Esophagus squamous epithelium (tissue), 5 donors: ENCODE measurements around the gene SHC1. TPM values are rescaled to one million over a fixed set of nuclear protein-coding genes. Genes with fewer than 3 reads are reported as not detected.

ENCODE experiments used
- DNase-seq: peaks from one replicate; lab custom pipeline; 2025; lab: John Stamatoyannopoulos, UW
- H3K27ac ChIP-seq, 4 donors: fragments of 200-600 bp; sonication (generic); one replicate each; pipeline ENCODE4 v1.5.1; 2016 to 2019; ENCODE audit warnings: mild to moderate bottlenecking in 1 of 4
- H3K27me3 ChIP-seq, 4 donors: fragments of 200-600 bp; sonication (generic); 1 replicate in 3 of 4; 2 replicates in 1 of 4; pipeline versions ENCODE4 v1.5.1 to v1.6.0; 2017 to 2021; ENCODE audit warnings: antibody characterized with exemption in 1 of 4
- H3K36me3 ChIP-seq, 3 donors: fragments of 200-600 bp; sonication (generic); one replicate each; pipeline ENCODE4 v1.5.1; 2016 to 2019
- H3K4me1 ChIP-seq, 3 donors: fragments of 200-600 bp; sonication (generic); one replicate each; pipeline ENCODE4 v1.5.1; 2017 to 2019
- H3K4me3 ChIP-seq, 4 donors: fragments of 200-600 bp; sonication (generic); 1 replicate in 3 of 4; 2 replicates in 1 of 4; pipeline ENCODE4 v1.5.1; 2016 to 2019; ENCODE audit warnings: mild to moderate bottlenecking in 2 of 4, moderate library complexity in 1 of 4
- H3K9me3 ChIP-seq, 3 donors: fragments of 200-600 bp; sonication (generic); one replicate each; pipeline ENCODE4 v1.5.1; 2016 to 2019
- CTCF ChIP-seq, 6 experiments: fragments of 450-650 bp in 4 of 6; fragments of 200-600 bp in 2 of 6; sonication (generic) in 2 of 6; IDR thresholded peaks; one replicate each; pipeline ENCODE4 v1.5.1; 2016 to 2019; ENCODE audit warnings: antibody characterized with exemption in 6 of 6, mild to moderate bottlenecking in 4 of 6, moderate library complexity in 4 of 6
- POLR2A ChIP-seq, 4 donors: fragments of 450-650 bp; IDR thresholded peaks; one replicate each; pipeline ENCODE4 v1.6.1; 2017; ENCODE audit warnings: antibody characterized with exemption in 4 of 4, mild to moderate bottlenecking in 4 of 4, moderate library complexity in 3 of 4
- WGBS, 2 donors: methylation state at CpG; one replicate each; pipeline ENCODE4 v1.1.5; 2018; 5-methylcytosine and 5-hydroxymethylcytosine counted together
- intact Hi-C: fragments of 100-400 bp; cut with DNase I; formaldehyde crosslinking; loops from one replicate; pipeline ENCODE4 v1.15.0; 2022
- total RNA-seq, 4 donors: library from RNA; depleted of rRNA; stranded (reverse); fragments of >200 nt; gene quantifications; one replicate each; pipeline ENCODE4 v1.1.0, GENCODE V29; 2016
- donor health status: DM: yes; HTN: yes; CAD: no.

SHC1 gene
- total RNA-seq, 4 donors from 2014 or later = 37.6 to 80.9 (median 65.8) TPM

- H3K36me3 ChIP-seq = no peaks in the 10 kb centered on the region
- H3K9me3 ChIP-seq = no peaks in the 10 kb centered on the region
- no peak for TF ChIP-seq POLR2A (IDR thresholded peaks at IDR 0.05)
- TF ChIP-seq CTCF (IDR thresholded peaks at IDR 0.05) = no peak
- no peak for DNase-seq
- no peaks in the 10 kb centered on the region for H3K27me3 ChIP-seq
- 35 to 54% methylated on average over 3 to 6 of the region's 8 CpGs for WGBS, 2 donors
- intact Hi-C loops = no loop called here
- peak overlapping the region; percentile 97 to 99 (median 98) for H3K27ac ChIP-seq
- peak overlapping the region in 3 of 4 donors; percentile 65 to 75 (median 71) for H3K4me3 ChIP-seq
- H3K4me1 ChIP-seq = peaks cover 56 to 77% (median 58%) of the 10 kb centered on the region in 3 donors
Observed at GRCh38 chr1:154937988-154938386, 32.6 kb downstream of the SHC1 start.

GRCh38 chr1:154937085-154937987 lies 33.2 kb downstream of the SHC1 start:
- Histone ChIP-seq H3K36me3 (no peaks in the 10 kb centered on the region), H3K4me3 (peak overlapping the region; percentile 49 to 75 (median 68)), H3K27me3 (no peaks in the 10 kb centered on the region), H3K27ac (peak overlapping the region; percentile 97 to 99 (median 98)), H3K9me3 (no peaks in the 10 kb centered on the region), H3K4me1 (peaks cover 52 to 77% (median 52%) of the 10 kb centered on the region in 3 donors)
- peak in 2 of 4 donors; percentile 40 to 73 for TF ChIP-seq POLR2A (IDR thresholded peaks at IDR 0.05)
- TF ChIP-seq CTCF (IDR thresholded peaks at IDR 0.05) = peak in 3 of 6 experiments; percentile 32 to 40 (median 36)
- intact Hi-C loops = no loop called here
- peak; percentile 56 for DNase-seq
- WGBS, 2 donors = 2% methylated on average over 9 to 11 of the region's 36 CpGs

DNA sequence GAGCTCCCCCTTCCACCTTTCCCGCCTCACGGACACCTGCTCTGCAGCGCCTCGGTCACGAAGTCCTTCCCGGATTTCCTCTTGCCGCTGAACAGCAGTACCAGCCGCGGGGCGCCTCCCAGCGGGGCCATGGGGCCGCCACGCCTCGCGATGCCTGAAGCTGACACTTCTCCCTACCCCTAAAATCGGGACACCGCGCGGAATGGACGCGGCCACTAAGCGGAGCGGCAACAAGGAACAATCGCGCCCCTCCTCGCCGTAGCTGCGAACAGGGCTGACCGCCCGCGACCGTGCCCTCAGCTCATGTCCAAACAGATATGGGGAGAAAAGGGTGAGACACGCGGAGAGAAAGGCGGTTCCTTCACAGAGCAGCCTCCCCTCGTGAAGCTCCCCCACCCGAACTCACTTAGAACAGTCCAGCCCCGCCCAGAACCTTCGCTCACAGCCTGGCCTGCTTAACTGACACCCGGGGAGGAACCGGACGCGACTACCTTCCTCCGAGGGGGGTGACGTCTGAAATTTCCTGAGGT lies 33.9 kb downstream of the SHC1 start, which contains the start of gene PMVK:
Gene PMVK (minus strand): TSS at position 165 of the 530 bp plus-strand sequence. CDS start 34 bp downstream, at position 131.
- Histone ChIP-seq H3K4me3 (peak within 1 kb of the TSS; percentile 49 to 75 (median 68)), H3K36me3 (peaks cover 0 to under 1% (median 0%) of the 10 kb centered on the region in 3 donors), H3K4me1 (peaks cover 45 to 77% (median 47%) of the 10 kb centered on the region in 3 donors), H3K27me3 (no peaks in the 10 kb centered on the region), H3K9me3 (no peaks in the 10 kb centered on the region), H3K27ac (peak within 1 kb of the TSS; percentile 97 to 99 (median 98))
- 0% methylated on average over 3 to 12 of the region's 45 CpGs for WGBS, 2 donors
- peak; percentile 86 for DNase-seq
- TF ChIP-seq POLR2A (IDR thresholded peaks at IDR 0.05) (peak in 3 of 4 donors; percentile 18 to 69 (median 46)), CTCF (IDR thresholded peaks at IDR 0.05) (peak in 4 of 6 experiments; percentile 14 to 43 (median 28))
- intact Hi-C loops = no loop called here

- Histone ChIP-seq H3K27me3 (no peaks in the 10 kb centered on the region), H3K4me1 (peaks cover 38 to 71% (median 41%) of the 10 kb centered on the region in 3 donors), H3K27ac (peak overlapping the region; percentile 97 to 99 (median 98)), H3K36me3 (peaks cover 0 to 7% (median 4%) of the 10 kb centered on the region in 3 donors), H3K4me3 (peak overlapping the region; percentile 49 to 75 (median 68)), H3K9me3 (no peaks in the 10 kb centered on the region)
- DNase-seq = no peak
- 37 to 41% methylated on average over 16 to 24 of the region's 27 CpGs for WGBS, 2 donors
- intact Hi-C loops = no loop called here
- TF ChIP-seq CTCF (IDR thresholded peaks at IDR 0.05) = no peak
- no peak for TF ChIP-seq POLR2A (IDR thresholded peaks at IDR 0.05)
Observed at GRCh38 chr1:154935749-154936554, 34.6 kb downstream of the SHC1 start.
